PFSK-1 (cell line): ENCODE data around the gene PBOV1.

ENCODE experiments used
- FOXP2 ChIP-seq: optimal IDR thresholded peaks from 2 replicates; pipeline ENCODE3; 2011; ENCODE audit warnings: borderline replicate concordance, control low read depth, inconsistent platforms; ENCODE audit not compliant: insufficient read depth; ENCODE audit errors: extremely low read length, extremely low read depth
- POLR2AphosphoS5 ChIP-seq: IDR thresholded peaks from 2 replicates; pipeline ENCODE4 v1.6.1; 2012; ENCODE audit warnings: low read depth, mild to moderate bottlenecking, control low read depth, low read length, moderate library complexity
- SIN3A ChIP-seq: IDR thresholded peaks from 2 replicates; pipeline ENCODE4 v1.6.1; 2012; ENCODE audit warnings: mild to moderate bottlenecking, low read length, moderate library complexity, borderline replicate concordance; ENCODE audit not compliant: insufficient read depth
- TAF1 ChIP-seq: IDR thresholded peaks from 2 replicates; pipeline ENCODE4 v1.6.1; 2012; ENCODE audit warnings: low read length, control low read depth, borderline replicate concordance; ENCODE audit not compliant: insufficient read depth
- TF ChIP-seq, protein P1 (sequence below), 2 experiments: IDR thresholded peaks; 2 replicates each; pipeline versions ENCODE4 v1.6.1 to v1.8.0; 2011 to 2012; ENCODE audit warnings: low read depth in 2 of 2, low read length in 2 of 2, control low read depth in 1 of 2, inconsistent platforms in 1 of 2, mild to moderate bottlenecking in 1 of 2, moderate library complexity in 1 of 2; ENCODE audit not compliant: insufficient read depth in 1 of 2

PBOV1 gene

DNA sequence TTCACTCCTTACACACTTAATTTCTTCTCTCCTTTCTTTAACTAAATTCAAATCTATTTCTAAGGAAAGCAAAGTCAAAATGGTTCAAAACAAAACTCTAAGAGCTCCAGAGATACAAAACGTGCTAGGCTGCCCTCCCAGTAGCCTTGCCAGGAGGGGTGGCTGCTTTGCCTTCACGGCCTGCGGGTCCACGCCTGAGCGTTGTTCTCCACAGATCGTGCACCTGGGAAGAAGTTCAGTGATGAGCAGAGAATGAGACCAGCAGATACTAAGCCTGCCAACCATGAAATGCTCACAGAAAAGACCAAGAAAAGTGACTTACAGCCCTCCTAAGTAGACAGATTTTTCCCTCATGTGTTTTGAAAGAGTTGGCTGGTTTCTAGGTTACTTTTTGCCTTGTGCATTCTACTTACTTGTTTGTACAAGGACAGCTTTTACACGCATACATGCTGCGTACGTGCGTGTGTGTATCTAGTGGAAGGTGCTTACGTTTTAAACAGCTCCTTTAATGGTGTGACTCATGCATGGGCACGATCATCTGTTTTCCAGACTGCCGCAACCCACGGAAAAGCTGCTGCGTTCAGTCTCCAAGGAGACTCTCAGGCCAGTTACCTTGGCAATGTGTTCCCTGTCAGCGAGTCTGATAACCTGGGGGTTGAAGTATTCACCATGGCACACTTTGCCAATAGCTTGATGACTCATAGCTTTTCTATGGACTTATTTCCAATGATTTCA, 32.4 kb upstream of the PBOV1 start:
- no peak for TF ChIP-seq TAF1
- no peak for TF ChIP-seq FOXP2
- no peak for TF ChIP-seq POLR2AphosphoS5
- TF ChIP-seq, protein P1, sequence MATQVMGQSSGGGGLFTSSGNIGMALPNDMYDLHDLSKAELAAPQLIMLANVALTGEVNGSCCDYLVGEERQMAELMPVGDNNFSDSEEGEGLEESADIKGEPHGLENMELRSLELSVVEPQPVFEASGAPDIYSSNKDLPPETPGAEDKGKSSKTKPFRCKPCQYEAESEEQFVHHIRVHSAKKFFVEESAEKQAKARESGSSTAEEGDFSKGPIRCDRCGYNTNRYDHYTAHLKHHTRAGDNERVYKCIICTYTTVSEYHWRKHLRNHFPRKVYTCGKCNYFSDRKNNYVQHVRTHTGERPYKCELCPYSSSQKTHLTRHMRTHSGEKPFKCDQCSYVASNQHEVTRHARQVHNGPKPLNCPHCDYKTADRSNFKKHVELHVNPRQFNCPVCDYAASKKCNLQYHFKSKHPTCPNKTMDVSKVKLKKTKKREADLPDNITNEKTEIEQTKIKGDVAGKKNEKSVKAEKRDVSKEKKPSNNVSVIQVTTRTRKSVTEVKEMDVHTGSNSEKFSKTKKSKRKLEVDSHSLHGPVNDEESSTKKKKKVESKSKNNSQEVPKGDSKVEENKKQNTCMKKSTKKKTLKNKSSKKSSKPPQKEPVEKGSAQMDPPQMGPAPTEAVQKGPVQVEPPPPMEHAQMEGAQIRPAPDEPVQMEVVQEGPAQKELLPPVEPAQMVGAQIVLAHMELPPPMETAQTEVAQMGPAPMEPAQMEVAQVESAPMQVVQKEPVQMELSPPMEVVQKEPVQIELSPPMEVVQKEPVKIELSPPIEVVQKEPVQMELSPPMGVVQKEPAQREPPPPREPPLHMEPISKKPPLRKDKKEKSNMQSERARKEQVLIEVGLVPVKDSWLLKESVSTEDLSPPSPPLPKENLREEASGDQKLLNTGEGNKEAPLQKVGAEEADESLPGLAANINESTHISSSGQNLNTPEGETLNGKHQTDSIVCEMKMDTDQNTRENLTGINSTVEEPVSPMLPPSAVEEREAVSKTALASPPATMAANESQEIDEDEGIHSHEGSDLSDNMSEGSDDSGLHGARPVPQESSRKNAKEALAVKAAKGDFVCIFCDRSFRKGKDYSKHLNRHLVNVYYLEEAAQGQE (IDR thresholded peaks at IDR 0.05; ENCODE audit: insufficient read depth in 1 of 2, low read depth in 2 of 2, low read length in 2 of 2): no peak
- no peak for TF ChIP-seq SIN3A

DNA sequence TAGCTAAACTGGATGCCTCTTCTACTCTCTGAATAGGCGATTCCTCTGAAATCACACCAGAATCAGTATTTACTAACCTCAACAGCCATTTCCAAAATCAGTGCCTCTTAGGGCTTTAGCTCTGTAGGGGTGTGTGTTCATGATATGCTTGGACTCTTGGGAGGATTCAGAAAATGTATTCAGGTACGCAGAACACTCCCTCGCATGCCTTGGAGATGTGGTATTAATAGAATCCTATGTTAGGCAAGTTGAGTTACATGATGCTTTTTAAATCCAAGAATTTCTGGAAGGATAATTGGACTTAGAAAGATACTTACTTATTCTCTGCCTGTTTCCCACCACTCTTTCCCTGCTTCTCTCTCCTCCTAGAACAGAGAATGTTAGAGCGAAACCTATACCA, 31.8 kb upstream of the PBOV1 start:
- TF ChIP-seq TAF1 (no peak), FOXP2 (no peak), POLR2AphosphoS5 (no peak), SIN3A (no peak)
- TF ChIP-seq, protein P1 (IDR thresholded peaks at IDR 0.05; ENCODE audit: insufficient read depth in 1 of 2, low read depth in 2 of 2, low read length in 2 of 2): no peak

DNA sequence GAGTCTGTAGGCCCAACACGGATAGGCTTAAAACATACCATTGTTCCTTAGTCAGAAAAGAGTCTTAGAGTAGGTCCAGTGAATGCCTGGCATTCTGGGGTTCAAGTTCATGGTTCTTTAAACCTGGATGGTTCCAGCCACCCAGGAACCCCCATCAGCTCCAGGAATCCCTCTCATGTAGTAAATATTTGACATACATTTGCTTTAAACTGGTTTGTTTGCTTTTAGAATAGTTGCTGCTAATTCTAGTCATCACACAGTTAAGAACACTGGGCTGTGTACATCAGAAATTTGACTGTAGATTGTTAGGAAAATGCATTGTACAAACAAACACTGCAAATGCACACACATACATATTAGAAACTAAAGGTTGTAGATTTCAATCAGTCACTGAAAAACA, 30.6 kb upstream of the PBOV1 start:
- TF ChIP-seq SIN3A (no peak), POLR2AphosphoS5 (no peak), FOXP2 (no peak), TAF1 (no peak)

DNA sequence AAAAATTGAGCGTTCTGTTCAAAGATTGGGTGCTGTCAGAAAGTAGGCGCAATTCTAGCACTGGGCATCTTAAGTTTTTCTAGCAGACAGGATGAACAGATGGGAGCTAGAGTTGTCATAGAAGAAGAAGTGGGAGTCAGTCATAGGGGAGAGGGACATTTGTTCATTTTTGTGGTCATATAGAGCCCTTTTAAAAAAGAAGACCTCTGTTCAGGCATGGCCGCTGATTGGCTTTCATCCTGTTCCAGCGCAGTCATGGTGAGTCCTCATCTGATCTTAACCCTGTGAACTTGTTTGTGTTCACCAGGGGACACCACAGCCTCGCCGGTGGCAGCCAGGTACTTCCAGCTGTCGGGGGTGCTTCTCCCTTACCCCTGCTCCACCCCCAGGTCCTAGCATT, 29.7 kb upstream of the PBOV1 start:
- no peak for TF ChIP-seq TAF1
- TF ChIP-seq, protein P1 (IDR thresholded peaks at IDR 0.05; ENCODE audit: insufficient read depth in 1 of 2, low read depth in 2 of 2, low read length in 2 of 2): no peak
- TF ChIP-seq SIN3A: no peak
- TF ChIP-seq POLR2AphosphoS5: no peak
- no peak for TF ChIP-seq FOXP2

DNA sequence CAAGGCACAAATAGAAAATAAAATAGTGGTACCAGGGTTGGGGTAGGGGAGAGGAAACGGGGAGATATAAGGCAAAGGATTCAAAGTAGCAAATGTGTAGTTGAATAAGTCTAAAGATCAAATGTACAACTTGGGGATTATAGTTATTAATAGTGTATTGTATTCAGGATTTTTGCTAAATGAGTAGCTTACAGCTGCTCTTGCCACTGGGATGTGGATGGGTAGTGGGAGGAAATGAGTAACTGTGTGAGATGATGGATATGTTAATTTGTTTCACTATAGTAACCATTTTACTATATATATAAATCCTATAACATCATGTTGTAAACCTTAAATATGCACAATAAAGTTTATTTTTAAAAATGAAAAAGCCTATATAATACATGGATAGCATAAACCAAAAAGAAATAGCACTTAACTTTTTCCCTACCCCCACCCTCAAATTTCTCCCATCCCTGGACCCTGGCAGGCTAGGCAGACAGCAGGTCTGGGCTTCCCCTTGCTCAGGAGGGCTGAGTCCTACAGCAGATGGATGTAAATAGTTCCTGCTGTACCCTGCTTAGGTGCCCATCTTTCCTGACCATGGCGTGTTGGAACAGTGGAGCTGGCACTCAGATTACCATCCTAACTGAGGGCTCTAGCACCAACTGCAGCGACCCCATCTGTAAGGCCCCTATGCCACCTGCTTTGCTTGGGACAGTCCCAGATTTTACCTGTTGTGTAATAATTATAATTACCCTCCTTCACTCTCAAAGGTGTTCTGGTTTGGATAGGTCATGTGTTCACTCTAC, 28.6 kb upstream of the PBOV1 start:
- TF ChIP-seq, protein P1 (IDR thresholded peaks at IDR 0.05; ENCODE audit: insufficient read depth in 1 of 2, low read depth in 2 of 2, low read length in 2 of 2): no peak
- no peak for TF ChIP-seq TAF1
- TF ChIP-seq POLR2AphosphoS5: no peak
- no peak for TF ChIP-seq SIN3A
- no peak for TF ChIP-seq FOXP2
